Lower lobe of right lung (tissue), 2 donors: Measurements from ENCODE around the gene LATS2. TPM values are rescaled to one million over a fixed set of nuclear protein-coding genes. Genes with fewer than 3 reads are reported as not detected.

ENCODE experiments used
- ATAC-seq, 2 donors: fragments of 200-7000 bp; cut with Tn5 transposase; one replicate each; pipeline ENCODE4 v1.9.1; 2020 to 2022; ENCODE audit warnings: mild to moderate bottlenecking in 2 of 2, moderate library complexity in 2 of 2
- DNase-seq: peaks from one replicate; pipeline ENCODE4 v3.0.0-alpha.2; 2020
- H3K27ac ChIP-seq: fragments of 200-600 bp; one replicate; pipeline ENCODE4 v1.8.0; 2022
- H3K27me3 ChIP-seq: fragments of 200-600 bp; one replicate; pipeline ENCODE4 v1.8.0; 2022; ENCODE audit warnings: low read depth
- H3K36me3 ChIP-seq: fragments of 200-600 bp; one replicate; pipeline ENCODE4 v1.8.0; 2022; ENCODE audit warnings: mild to moderate bottlenecking
- H3K4me1 ChIP-seq: fragments of 200-600 bp; one replicate; pipeline ENCODE4 v1.8.0; 2022
- H3K4me3 ChIP-seq: fragments of 200-600 bp; one replicate; pipeline ENCODE4 v1.8.0; 2022; ENCODE audit warnings: mild to moderate bottlenecking
- H3K9me3 ChIP-seq: fragments of 200-600 bp; one replicate; pipeline ENCODE4 v1.8.0; 2022
- intact Hi-C: fragments of 100-400 bp; cut with DNase I; formaldehyde crosslinking; loops from one replicate; pipeline ENCODE4 v1.11.0; 2022
- total RNA-seq: library from RNA; stranded (reverse); fragmentation: NEBNext Ultra II Directional; extraction: Animal tissue kit (Norgen Biotek cat#: 25700); gene quantifications from one replicate; pipeline ENCODE4 v1.2.1, GENCODE V29; 2021
- TF ChIP-seq, protein P1 (sequence below): fragments of 200-600 bp; IDR thresholded peaks from one replicate; pipeline ENCODE4 v1.8.0; 2022; ENCODE audit warnings: antibody characterized with exemption, mild to moderate bottlenecking
- donor health status: DM: no; HTN: yes; CAD: no; lungs with severe emphysema.

LATS2 gene
- total RNA-seq, 1 donor from 2014 or later = 26.1 TPM

DNA sequence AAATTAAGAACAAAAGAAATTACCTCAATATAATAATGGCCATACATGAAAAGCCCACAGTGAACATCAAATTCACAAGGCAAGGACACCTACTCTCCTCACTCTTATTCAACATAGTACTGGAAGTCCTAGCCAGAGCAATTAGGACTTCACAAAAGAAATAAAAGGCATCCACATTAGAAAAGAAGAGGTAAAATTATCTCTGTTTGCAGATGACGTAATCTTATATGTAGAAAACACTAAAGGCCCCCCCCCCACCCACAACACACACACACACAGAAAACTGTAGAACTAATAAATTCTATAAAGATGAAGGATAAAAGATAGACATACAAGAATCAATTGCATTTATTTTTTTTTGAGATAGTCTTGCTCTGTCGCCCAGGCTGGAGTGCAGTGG is 25.5 kb upstream of the LATS2 start:
- ATAC-seq (no peak), DNase-seq (no peak)
- H3K9me3 ChIP-seq = no peaks in the 10 kb centered on the region
- TF ChIP-seq, protein P1, sequence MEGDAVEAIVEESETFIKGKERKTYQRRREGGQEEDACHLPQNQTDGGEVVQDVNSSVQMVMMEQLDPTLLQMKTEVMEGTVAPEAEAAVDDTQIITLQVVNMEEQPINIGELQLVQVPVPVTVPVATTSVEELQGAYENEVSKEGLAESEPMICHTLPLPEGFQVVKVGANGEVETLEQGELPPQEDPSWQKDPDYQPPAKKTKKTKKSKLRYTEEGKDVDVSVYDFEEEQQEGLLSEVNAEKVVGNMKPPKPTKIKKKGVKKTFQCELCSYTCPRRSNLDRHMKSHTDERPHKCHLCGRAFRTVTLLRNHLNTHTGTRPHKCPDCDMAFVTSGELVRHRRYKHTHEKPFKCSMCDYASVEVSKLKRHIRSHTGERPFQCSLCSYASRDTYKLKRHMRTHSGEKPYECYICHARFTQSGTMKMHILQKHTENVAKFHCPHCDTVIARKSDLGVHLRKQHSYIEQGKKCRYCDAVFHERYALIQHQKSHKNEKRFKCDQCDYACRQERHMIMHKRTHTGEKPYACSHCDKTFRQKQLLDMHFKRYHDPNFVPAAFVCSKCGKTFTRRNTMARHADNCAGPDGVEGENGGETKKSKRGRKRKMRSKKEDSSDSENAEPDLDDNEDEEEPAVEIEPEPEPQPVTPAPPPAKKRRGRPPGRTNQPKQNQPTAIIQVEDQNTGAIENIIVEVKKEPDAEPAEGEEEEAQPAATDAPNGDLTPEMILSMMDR = no peak
- intact Hi-C loops = no loop called here
- H3K4me3 ChIP-seq = no peak overlapping the region
- no peak overlapping the region for H3K27ac ChIP-seq
- H3K4me1 ChIP-seq = no peaks in the 10 kb centered on the region
- no peaks in the 10 kb centered on the region for H3K36me3 ChIP-seq
- no peaks in the 10 kb centered on the region for H3K27me3 ChIP-seq

DNA sequence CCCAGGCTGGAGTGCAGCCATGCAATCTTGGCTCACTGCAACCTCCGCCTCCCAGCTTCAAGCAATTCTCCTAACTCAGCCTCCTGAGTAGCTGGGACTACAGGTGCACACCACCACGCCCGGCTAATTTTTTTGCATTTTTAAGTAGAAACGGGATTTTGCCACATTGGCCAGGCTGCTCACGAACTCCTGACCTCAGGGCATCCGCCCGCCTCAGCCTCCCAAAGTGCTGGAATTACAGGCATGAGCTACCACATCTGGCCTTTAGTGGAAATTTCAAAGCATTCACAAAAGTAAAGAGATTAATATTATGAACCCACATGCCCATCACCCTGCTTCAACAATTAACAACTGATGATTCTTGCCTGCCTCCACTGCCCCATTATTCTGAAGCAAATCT is 20.5 kb upstream of the LATS2 start:
- intact Hi-C loops = no loop called here
- no peaks in the 10 kb centered on the region for H3K9me3 ChIP-seq
- TF ChIP-seq, protein P1 = no peak
- H3K4me1 ChIP-seq = peaks cover 15% of the 10 kb centered on the region
- no peak overlapping the region for H3K4me3 ChIP-seq
- no peaks in the 10 kb centered on the region for H3K36me3 ChIP-seq
- no peak for DNase-seq
- no peaks in the 10 kb centered on the region for H3K27me3 ChIP-seq
- no peak for ATAC-seq
- no peak overlapping the region for H3K27ac ChIP-seq

DNA sequence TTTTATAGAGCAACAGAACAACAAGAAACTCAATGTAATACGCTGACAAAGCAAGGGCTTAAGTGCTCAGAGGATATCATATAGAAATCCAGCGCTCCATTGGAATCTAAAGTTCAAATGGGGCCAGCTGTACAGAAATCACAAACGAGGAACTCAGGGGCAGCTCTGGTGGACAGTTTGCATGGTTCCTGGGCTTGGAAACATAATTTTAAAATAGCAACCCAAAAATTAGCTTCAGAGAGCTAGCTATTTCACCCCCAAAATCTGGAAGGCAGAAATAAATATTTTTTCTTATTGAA is 19.2 kb upstream of the LATS2 start:
- ATAC-seq = no peak
- Histone ChIP-seq H3K4me1 (peaks cover 15% of the 10 kb centered on the region), H3K36me3 (no peaks in the 10 kb centered on the region), H3K9me3 (no peaks in the 10 kb centered on the region), H3K27me3 (no peaks in the 10 kb centered on the region), H3K27ac (peak overlapping the region; percentile 44), H3K4me3 (no peak overlapping the region)
- TF ChIP-seq, protein P1 = no peak
- DNase-seq = no peak
- intact Hi-C loops = no loop called here

DNA sequence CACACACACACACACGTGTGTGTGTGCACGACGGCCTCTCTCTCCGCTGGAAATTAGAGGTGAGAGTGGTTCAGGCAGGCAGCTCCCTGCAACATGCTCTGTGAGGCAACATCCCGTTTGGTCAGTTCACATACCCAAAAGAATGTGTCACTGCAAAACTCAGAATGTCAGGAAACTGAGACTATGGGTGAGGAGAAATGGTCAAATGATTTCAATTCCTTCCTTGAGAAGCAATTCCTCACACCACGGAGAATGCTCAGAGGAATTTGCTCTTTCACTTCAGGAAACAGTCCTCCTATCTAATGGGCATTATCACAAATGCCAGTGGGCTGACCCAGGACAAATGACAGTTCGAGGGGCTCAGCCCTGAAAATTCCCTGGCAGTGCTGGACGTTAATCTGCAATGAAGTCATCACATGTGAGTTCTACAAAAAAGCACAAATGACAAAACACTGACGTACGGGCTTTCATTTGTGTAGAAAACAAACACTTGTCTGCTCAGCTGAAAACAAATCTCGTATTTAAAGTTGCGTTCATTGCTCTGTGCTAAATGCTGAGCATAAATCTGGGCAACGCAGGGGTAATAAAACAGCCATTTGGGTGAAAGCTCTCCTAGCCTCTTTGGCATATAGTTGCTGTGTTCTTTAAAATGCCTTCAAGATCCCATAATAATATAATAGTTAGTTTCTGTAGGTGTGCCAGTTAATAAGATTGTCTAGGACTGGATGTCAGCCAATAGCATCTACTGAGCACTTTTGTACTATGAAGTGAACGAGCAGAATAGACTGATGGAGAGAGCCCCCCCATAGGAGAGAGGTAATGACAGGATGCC is 18.6 kb upstream of the LATS2 start:
- TF ChIP-seq, protein P1 = no peak
- Histone ChIP-seq H3K27me3 (no peaks in the 10 kb centered on the region), H3K27ac (peak overlapping the region; percentile 44), H3K36me3 (no peaks in the 10 kb centered on the region), H3K4me3 (no peak overlapping the region), H3K9me3 (no peaks in the 10 kb centered on the region), H3K4me1 (peaks cover 19% of the 10 kb centered on the region)
- peak; percentile 26 to 82 for ATAC-seq
- no peak for DNase-seq
- intact Hi-C loops = no loop called here

DNA sequence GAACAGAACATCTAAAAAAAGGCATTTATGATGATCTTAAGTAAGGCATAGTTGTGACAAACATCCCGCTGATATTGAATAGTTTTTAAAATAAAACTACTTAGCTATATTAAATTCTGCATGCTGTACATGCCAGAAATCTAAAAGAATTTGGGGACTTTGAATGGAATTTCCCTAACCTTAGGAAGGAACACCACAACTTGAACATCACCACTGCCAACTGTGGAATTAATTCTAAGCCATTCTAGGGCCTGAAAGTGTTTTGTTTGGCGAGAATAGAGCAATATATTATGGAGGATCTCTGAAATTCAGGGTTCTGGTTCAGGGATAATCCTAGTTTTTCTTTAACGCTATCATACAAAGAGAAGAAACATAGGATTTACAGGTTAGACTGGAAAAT is 17.8 kb upstream of the LATS2 start:
- Histone ChIP-seq H3K9me3 (no peaks in the 10 kb centered on the region), H3K27ac (peak overlapping the region; percentile 14), H3K27me3 (no peaks in the 10 kb centered on the region), H3K36me3 (no peaks in the 10 kb centered on the region), H3K4me3 (no peak overlapping the region), H3K4me1 (peaks cover 26% of the 10 kb centered on the region)
- no peak for ATAC-seq
- DNase-seq = no peak
- intact Hi-C loops = no loop called here
- TF ChIP-seq, protein P1 = no peak
